Stimulated activated CD4-positive, alpha-beta T cell treated with anti-CD3 and anti-CD28 coated beads, Interleukin-12 subunit alpha, Interleukin-12 subunit beta, amount 100 ng/mL, for 24 hours (primary cell): ENCODE measurements around the gene TLCD2.
A peak's percentile ranks its signal among the peaks of the same experiment; 100 is the strongest.
"Not testable (repeated sequence)": the region's sequence is repeated elsewhere in the genome, so short reads cannot be mapped to it uniquely, and the experiment has no call there.

Source experiments
- DNase-seq, 2 experiments: peaks; one replicate each; pipeline ENCODE4 v3.0.0-alpha.2; 2020; ENCODE audit warnings: low read depth in 2 of 2

The TLCD2 gene

GRCh38 chr17:1718362-1719165, 8.4 kb upstream of the TLCD2 start:
- no peak for DNase-seq

- DNase-seq = peak; percentile 68 to 84
These were observed 6.9 kb upstream of the TLCD2 start for GRCh38 chr17:1716912-1717695.

GRCh38 chr17:1716076-1716911, 6.1 kb upstream of the TLCD2 start:
- peak; percentile 100 for DNase-seq

GRCh38 chr17:1715803-1716075, 5.6 kb upstream of the TLCD2 start:
- no peak for DNase-seq

- DNase-seq = peak in 1 of 2 experiments; percentile 41
These were observed 5.0 kb upstream of the TLCD2 start for GRCh38 chr17:1714980-1715802.

- DNase-seq = peak in 1 of 2 experiments; percentile 33
These were observed 4.3 kb upstream of the TLCD2 start for GRCh38 chr17:1714427-1714979.

- no peak for DNase-seq
These were observed 3.8 kb upstream of the TLCD2 start for GRCh38 chr17:1713878-1714426.

- no peak for DNase-seq
These were observed 3.1 kb upstream of the TLCD2 start for GRCh38 chr17:1713160-1713877.

- DNase-seq = no peak
These were observed 2.1 kb upstream of the TLCD2 start for GRCh38 chr17:1712271-1712670.

- DNase-seq = no peak
These were observed 1.6 kb upstream of the TLCD2 start for GRCh38 chr17:1711804-1712203.

- DNase-seq = no peak
These were observed 803 bp upstream of the TLCD2 start for GRCh38 chr17:1710807-1711553.

GRCh38 chr17:1709403-1709951, 700 bp downstream of the TLCD2 start:
- DNase-seq = no peak

GRCh38 chr17:1708791-1709346, 1.3 kb downstream of the TLCD2 start:
- DNase-seq = not testable (repeated sequence)

- DNase-seq = no peak
These were observed 3.1 kb downstream of the TLCD2 start for GRCh38 chr17:1707107-1707506.

GRCh38 chr17:1705004-1705403, 5.2 kb downstream of the TLCD2 start:
- no peak for DNase-seq

- DNase-seq = no peak
These were observed 7.1 kb downstream of the TLCD2 start for GRCh38 chr17:1703063-1703462.

GRCh38 chr17:1699891-1700290, 10.3 kb downstream of the TLCD2 start:
- DNase-seq = not testable (repeated sequence)

- no peak for DNase-seq
These were observed 12.5 kb downstream of the TLCD2 start for GRCh38 chr17:1697681-1698080.

GRCh38 chr17:1695365-1695764, 14.8 kb downstream of the TLCD2 start:
- DNase-seq = no peak
